ENCODE data around the gene AGAP1.

GRCh38 chr2:235870515-235870914, 376.7 kb downstream of the AGAP1 start:
- TF ChIP-seq CTCF (IDR thresholded peaks at IDR 0.05) (no peak), POLR2A (IDR thresholded peaks at IDR 0.05) (no peak)
